BJ (cell line): Measurements from ENCODE around the gene B4GALT1. TPM values are rescaled to one million over a fixed set of nuclear protein-coding genes. Genes with fewer than 3 reads are reported as not detected.
A peak's percentile ranks its signal among the peaks of the same experiment; 100 is the strongest.

Experiments
- CTCF ChIA-PET: fragments of 350-600 bp; formaldehyde crosslinking; extraction: SDS; loops from one replicate; lab custom pipeline; 2021; ENCODE audit warnings: antibody characterized with exemption, inconsistent platforms; lab: Yijun Ruan, JAX
- POLR2A ChIA-PET: fragments of 300-600 bp; sonication (Branson Sonifier 250); formaldehyde crosslinking; extraction: SDS; loops from one replicate; lab custom pipeline; 2021; ENCODE audit warnings: antibody characterized with exemption; lab: Charles Lee
- DNase-seq: peaks from one replicate; pipeline ENCODE4 v3.0.0-alpha.2; 2011; ENCODE audit warnings: low read depth
- H3K27me3 ChIP-seq: 2 replicates; pipeline ENCODE4 v1.6.0; 2011; ENCODE audit warnings: low read length; ENCODE audit not compliant: control insufficient read depth, insufficient read depth
- H3K36me3 ChIP-seq: 2 replicates; pipeline ENCODE4 v1.5.1; 2011; ENCODE audit warnings: low read length; ENCODE audit not compliant: control insufficient read depth, insufficient read depth
- H3K4me3 ChIP-seq: 2 replicates; pipeline ENCODE4 v1.5.1; 2011; ENCODE audit warnings: low read depth, mild to moderate bottlenecking, control low read depth, low read length
- CTCF ChIP-seq: IDR thresholded peaks from 2 replicates; pipeline ENCODE4 v1.5.1; 2011; ENCODE audit warnings: low read depth, mild to moderate bottlenecking, control low read depth, inconsistent platforms, low read length, moderate library complexity; ENCODE audit not compliant: insufficient read depth
- polyA plus RNA-seq: library from polyadenylated mRNA; depleted of rRNA; stranded (reverse); fragments of >200 nt; gene quantifications from 2 replicates; pipeline ENCODE4 v1.2.3, GENCODE V29; 2011

B4GALT1 gene
- polyA plus RNA-seq, 1 experiment, result 85.6 TPM

- TF ChIP-seq CTCF, result peak; percentile 14; the same call in 1 of the 2 replicates
- Histone ChIP-seq H3K27me3 (no peaks in the 10 kb centered on the region), H3K36me3 (peaks cover 8% of the 10 kb centered on the region), H3K4me3 (no peak overlapping the region)
- ChIA-PET CTCF (interaction anchor here (1.3 kb wide), 1 partner anchor 25 kb away, joined by 3 read pairs; no protein-coding TSS in a partner anchor), POLR2A (interaction anchor here (0.6 kb wide), 2 partner anchors 183 to 307 kb away, joined by 7 read pairs; no protein-coding TSS in a partner anchor)
- peak; percentile 76 for DNase-seq
These were observed 60.1 kb downstream of the B4GALT1 start for GRCh38 chr9:33106827-33107621.

DNA sequence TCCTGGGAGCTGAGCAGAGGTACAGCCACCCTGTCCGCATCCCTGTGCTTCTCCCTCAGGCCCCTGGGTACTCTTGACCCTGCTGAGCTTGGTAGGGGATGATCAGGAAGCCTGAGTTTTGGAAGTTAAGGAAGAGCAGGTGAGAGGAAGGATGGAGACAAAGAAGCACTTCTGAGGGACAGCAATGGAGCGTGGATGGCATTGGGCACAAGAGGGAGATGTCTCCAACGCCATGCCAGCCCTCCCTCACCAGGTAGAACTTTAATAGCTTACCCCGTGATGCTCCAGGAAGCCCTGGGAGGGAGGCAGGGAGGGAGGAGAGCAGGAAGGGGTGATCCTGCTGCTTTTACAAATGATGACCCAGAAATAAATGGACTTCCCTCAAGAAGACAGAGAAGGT is 60.8 kb downstream of the B4GALT1 start:
- CTCF ChIA-PET, result interaction anchor here (1.3 kb wide), 1 partner anchor 26 kb away, joined by 3 read pairs; no protein-coding TSS in a partner anchor
- POLR2A ChIA-PET, result no interaction called here
- no peaks in the 10 kb centered on the region for H3K27me3 ChIP-seq
- DNase-seq, result no peak
- H3K4me3 ChIP-seq, result no peak overlapping the region
- no peak for TF ChIP-seq CTCF
- peaks cover 3% of the 10 kb centered on the region; the same call in 1 of the 2 replicates for H3K36me3 ChIP-seq

GRCh38 chr9:33105959-33106358 is 61.2 kb downstream of the B4GALT1 start:
- TF ChIP-seq CTCF, result no peak
- H3K27me3 ChIP-seq, result no peaks in the 10 kb centered on the region
- H3K4me3 ChIP-seq, result no peak overlapping the region
- peaks cover 3% of the 10 kb centered on the region; the same call in 1 of the 2 replicates for H3K36me3 ChIP-seq
- DNase-seq, result no peak
- POLR2A ChIA-PET, result no interaction called here
- CTCF ChIA-PET, result no interaction called here

- no peak for TF ChIP-seq CTCF
- POLR2A ChIA-PET, result no interaction called here
- CTCF ChIA-PET, result no interaction called here
- Histone ChIP-seq H3K4me3 (no peak overlapping the region), H3K36me3 (peaks cover 3% of the 10 kb centered on the region; the same call in 1 of the 2 replicates), H3K27me3 (no peaks in the 10 kb centered on the region)
- no peak for DNase-seq
These were observed 61.6 kb downstream of the B4GALT1 start for GRCh38 chr9:33105504-33105903.

GRCh38 chr9:33104401-33104800 is 62.7 kb downstream of the B4GALT1 start:
- no peak overlapping the region for H3K4me3 ChIP-seq
- ChIA-PET CTCF (interaction anchor here (0.9 kb wide), 1 partner anchor 122 kb away, joined by 3 read pairs; no protein-coding TSS in a partner anchor), POLR2A (no interaction called here)
- DNase-seq, result no peak
- H3K27me3 ChIP-seq, result no peaks in the 10 kb centered on the region
- no peaks in the 10 kb centered on the region; the same call in 1 of the 2 replicates for H3K36me3 ChIP-seq
- no peak for TF ChIP-seq CTCF
